ENCODE data around the gene CCDC188. TPM values are rescaled to one million over a fixed set of nuclear protein-coding genes. Genes with fewer than 3 reads are reported as not detected.

The CCDC188 gene
- total and polyA plus RNA-seq, 9 of the 15 experiments (the other 6 are each of a cell fraction or from before 2014, with no cell fraction given): not detected

DNA sequence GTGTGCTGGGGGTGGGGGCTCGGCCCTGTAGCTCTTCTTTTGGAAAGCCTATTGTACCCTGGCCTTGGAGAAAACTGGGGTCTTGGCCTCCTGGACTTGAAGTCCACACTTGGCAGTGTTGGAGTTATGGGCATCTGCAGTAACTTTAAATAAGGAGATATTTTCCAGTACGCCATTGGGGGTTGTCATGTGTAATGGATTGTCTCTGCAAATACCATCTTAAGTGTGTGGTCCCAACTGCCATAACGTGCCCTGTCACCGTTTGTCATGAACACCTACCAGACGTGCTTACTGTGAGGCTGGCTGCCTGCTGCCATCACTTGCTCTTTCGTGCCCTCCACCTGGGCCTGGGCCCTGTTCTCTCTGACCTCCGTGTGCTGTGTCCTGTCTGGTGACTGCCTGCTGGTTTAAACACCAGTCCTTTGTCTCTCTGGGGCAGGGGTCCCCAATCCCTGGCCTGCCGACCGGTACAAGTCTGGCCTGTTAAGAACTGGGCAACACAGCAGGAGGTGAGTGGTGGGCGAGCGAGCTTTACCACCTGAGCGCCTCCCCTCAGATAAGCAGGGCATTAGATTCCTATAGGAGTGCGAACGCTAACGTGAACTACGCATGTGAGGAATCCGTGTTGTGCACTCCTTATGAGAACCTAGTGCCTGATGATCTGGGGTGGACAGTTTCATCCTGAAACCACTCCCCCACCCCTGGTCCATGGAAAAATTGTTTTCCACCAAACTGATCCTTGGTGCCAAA is 22.8 kb downstream of the CCDC188 start (continued):
- TF ChIP-seq, protein P1, sequence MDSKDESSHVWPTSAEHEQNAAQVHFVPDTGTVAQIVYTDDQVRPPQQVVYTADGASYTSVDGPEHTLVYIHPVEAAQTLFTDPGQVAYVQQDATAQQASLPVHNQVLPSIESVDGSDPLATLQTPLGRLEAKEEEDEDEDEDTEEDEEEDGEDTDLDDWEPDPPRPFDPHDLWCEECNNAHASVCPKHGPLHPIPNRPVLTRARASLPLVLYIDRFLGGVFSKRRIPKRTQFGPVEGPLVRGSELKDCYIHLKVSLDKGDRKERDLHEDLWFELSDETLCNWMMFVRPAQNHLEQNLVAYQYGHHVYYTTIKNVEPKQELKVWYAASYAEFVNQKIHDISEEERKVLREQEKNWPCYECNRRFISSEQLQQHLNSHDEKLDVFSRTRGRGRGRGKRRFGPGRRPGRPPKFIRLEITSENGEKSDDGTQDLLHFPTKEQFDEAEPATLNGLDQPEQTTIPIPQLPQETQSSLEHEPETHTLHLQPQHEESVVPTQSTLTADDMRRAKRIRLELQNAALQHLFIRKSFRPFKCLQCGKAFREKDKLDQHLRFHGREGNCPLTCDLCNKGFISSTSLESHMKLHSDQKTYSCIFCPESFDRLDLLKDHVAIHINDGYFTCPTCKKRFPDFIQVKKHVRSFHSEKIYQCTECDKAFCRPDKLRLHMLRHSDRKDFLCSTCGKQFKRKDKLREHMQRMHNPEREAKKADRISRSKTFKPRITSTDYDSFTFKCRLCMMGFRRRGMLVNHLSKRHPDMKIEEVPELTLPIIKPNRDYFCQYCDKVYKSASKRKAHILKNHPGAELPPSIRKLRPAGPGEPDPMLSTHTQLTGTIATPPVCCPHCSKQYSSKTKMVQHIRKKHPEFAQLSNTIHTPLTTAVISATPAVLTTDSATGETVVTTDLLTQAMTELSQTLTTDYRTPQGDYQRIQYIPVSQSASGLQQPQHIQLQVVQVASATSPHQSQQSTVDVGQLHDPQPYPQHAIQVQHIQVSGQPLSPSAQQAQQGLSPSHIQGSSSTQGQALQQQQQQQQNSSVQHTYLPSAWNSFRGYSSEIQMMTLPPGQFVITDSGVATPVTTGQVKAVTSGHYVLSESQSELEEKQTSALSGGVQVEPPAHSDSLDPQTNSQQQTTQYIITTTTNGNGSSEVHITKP (IDR thresholded peaks at IDR 0.05; ENCODE audit: partially characterized antibody): no peak
- TF ChIP-seq PML (IDR thresholded peaks at IDR 0.05; ENCODE audit: low read length) (0 out of 2 replicates have a peak, but pooled peaks have one; percentile 26), ZFP30 (CRISPR knock-in tag; IDR thresholded peaks at IDR 0.05; ENCODE audit: borderline replicate concordance) (peak; percentile 33; the same call in 1 of the 2 replicates), POLR2B (IDR thresholded peaks at IDR 0.05; ENCODE audit: low read depth, partially characterized antibody) (peak; percentile 76), ZSCAN32 (CRISPR knock-in tag; IDR thresholded peaks at IDR 0.05) (no peak), ZNF324 (CRISPR knock-in tag; IDR thresholded peaks at IDR 0.05) (no peak), STAT5A (IDR thresholded peaks at IDR 0.05; ENCODE audit: borderline replicate concordance, low read length) (no peak), NUFIP1 (IDR thresholded peaks at IDR 0.05; ENCODE audit: partially characterized antibody) (peak; percentile 78), ZFPM2 (CRISPR knock-in tag; IDR thresholded peaks at IDR 0.05) (0 out of 2 replicates have a peak, but pooled peaks have one; percentile 85), KLF13 (tag; IDR thresholded peaks at IDR 0.05; ENCODE audit: borderline replicate concordance, low read depth) (0 out of 2 replicates have a peak, but pooled peaks have one; percentile 10), SUPT5H (IDR thresholded peaks at IDR 0.05) (peak; percentile 77), POLR2AphosphoS2 (IDR thresholded peaks at IDR 0.05; ENCODE audit: low read length) (peak; percentile 85)
- TF ChIP-seq, protein P2, sequence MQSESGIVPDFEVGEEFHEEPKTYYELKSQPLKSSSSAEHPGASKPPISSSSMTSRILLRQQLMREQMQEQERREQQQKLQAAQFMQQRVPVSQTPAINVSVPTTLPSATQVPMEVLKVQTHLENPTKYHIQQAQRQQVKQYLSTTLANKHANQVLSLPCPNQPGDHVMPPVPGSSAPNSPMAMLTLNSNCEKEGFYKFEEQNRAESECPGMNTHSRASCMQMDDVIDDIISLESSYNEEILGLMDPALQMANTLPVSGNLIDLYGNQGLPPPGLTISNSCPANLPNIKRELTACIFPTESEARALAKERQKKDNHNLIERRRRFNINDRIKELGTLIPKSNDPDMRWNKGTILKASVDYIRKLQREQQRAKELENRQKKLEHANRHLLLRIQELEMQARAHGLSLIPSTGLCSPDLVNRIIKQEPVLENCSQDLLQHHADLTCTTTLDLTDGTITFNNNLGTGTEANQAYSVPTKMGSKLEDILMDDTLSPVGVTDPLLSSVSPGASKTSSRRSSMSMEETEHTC (IDR thresholded peaks at IDR 0.05): 0 out of 2 replicates have a peak, but pooled peaks have one; percentile 20
- TF ChIP-seq, protein P3, sequence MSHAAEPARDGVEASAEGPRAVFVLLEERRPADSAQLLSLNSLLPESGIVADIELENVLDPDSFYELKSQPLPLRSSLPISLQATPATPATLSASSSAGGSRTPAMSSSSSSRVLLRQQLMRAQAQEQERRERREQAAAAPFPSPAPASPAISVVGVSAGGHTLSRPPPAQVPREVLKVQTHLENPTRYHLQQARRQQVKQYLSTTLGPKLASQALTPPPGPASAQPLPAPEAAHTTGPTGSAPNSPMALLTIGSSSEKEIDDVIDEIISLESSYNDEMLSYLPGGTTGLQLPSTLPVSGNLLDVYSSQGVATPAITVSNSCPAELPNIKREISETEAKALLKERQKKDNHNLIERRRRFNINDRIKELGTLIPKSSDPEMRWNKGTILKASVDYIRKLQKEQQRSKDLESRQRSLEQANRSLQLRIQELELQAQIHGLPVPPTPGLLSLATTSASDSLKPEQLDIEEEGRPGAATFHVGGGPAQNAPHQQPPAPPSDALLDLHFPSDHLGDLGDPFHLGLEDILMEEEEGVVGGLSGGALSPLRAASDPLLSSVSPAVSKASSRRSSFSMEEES (CRISPR knock-in tag; IDR thresholded peaks at IDR 0.05): no peak
- TF ChIP-seq, protein P4, sequence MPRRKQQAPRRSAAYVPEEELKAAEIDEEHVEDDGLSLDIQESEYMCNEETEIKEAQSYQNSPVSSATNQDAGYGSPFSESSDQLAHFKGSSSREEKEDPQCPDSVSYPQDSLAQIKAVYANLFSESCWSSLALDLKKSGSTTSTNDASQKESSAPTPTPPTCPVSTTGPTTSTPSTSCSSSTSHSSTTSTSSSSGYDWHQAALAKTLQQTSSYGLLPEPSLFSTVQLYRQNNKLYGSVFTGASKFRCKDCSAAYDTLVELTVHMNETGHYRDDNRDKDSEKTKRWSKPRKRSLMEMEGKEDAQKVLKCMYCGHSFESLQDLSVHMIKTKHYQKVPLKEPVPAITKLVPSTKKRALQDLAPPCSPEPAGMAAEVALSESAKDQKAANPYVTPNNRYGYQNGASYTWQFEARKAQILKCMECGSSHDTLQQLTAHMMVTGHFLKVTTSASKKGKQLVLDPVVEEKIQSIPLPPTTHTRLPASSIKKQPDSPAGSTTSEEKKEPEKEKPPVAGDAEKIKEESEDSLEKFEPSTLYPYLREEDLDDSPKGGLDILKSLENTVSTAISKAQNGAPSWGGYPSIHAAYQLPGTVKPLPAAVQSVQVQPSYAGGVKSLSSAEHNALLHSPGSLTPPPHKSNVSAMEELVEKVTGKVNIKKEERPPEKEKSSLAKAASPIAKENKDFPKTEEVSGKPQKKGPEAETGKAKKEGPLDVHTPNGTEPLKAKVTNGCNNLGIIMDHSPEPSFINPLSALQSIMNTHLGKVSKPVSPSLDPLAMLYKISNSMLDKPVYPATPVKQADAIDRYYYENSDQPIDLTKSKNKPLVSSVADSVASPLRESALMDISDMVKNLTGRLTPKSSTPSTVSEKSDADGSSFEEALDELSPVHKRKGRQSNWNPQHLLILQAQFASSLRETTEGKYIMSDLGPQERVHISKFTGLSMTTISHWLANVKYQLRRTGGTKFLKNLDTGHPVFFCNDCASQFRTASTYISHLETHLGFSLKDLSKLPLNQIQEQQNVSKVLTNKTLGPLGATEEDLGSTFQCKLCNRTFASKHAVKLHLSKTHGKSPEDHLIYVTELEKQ (CRISPR knock-in tag; IDR thresholded peaks at IDR 0.05): no peak
- TF ChIP-seq, protein P5, sequence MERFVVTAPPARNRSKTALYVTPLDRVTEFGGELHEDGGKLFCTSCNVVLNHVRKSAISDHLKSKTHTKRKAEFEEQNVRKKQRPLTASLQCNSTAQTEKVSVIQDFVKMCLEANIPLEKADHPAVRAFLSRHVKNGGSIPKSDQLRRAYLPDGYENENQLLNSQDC (CRISPR knock-in tag; IDR thresholded peaks at IDR 0.05): 0 out of 2 replicates have a peak, but pooled peaks have one; percentile 21
